RPMI7951 (cell line): ENCODE data around the gene NXNL1. TPM values are rescaled to one million over a fixed set of nuclear protein-coding genes. Genes with fewer than 3 reads are reported as not detected.

Experiments
- DNase-seq: peaks from one replicate; pipeline ENCODE4 v3.0.0-alpha.2; 2012; ENCODE audit warnings: low read depth
- total RNA-seq: library from RNA; depleted of rRNA; stranded (reverse); fragments of >200 nt; shearing (Covaris generic); gene quantifications from 2 replicates; pipeline ENCODE4 v1.2.3, GENCODE V29; 2014

NXNL1 gene
- total RNA-seq, 1 experiment from 2014 or later = not detected

GRCh38 chr19:17456127-17456526, 4.6 kb downstream of the NXNL1 start:
- no peak for DNase-seq

GRCh38 chr19:17455308-17456123, 5.2 kb downstream of the NXNL1 start:
- no peak for DNase-seq

- DNase-seq = no peak
Observed at GRCh38 chr19:17454576-17455071, 6.1 kb downstream of the NXNL1 start.

- no peak for DNase-seq
Observed at GRCh38 chr19:17451820-17452219, 8.9 kb downstream of the NXNL1 start.

- DNase-seq = peak; percentile 31
Observed at GRCh38 chr19:17450264-17451075, 10.3 kb downstream of the NXNL1 start.

- peak; percentile 31 for DNase-seq
Observed at GRCh38 chr19:17448131-17448967, 12.4 kb downstream of the NXNL1 start, which contains the start of gene TMEM221. Gene TMEM221, minus strand, starts transcription at chr19:17448668. Its CDS starts 206 bp downstream, at chr19:17448462.

GRCh38 chr19:17447704-17448130, 13.0 kb downstream of the NXNL1 start:
- DNase-seq = no peak

GRCh38 chr19:17445526-17446165, 15.1 kb downstream of the NXNL1 start:
- DNase-seq = no peak

- peak; percentile 40 for DNase-seq
Observed at GRCh38 chr19:17441241-17442021, 19.3 kb downstream of the NXNL1 start.

- DNase-seq = no peak
Observed at GRCh38 chr19:17436874-17437267, 23.9 kb downstream of the NXNL1 start.

GRCh38 chr19:17436094-17436873, 24.4 kb downstream of the NXNL1 start:
- DNase-seq = no peak

GRCh38 chr19:17435218-17435617, 25.5 kb downstream of the NXNL1 start:
- no peak for DNase-seq

GRCh38 chr19:17431417-17431816, 29.3 kb downstream of the NXNL1 start:
- no peak for DNase-seq

- DNase-seq = no peak
Observed at GRCh38 chr19:17429641-17430113, 31.0 kb downstream of the NXNL1 start.

GRCh38 chr19:17424743-17425365, 35.9 kb downstream of the NXNL1 start:
- no peak for DNase-seq

GRCh38 chr19:17423429-17424208, 37.1 kb downstream of the NXNL1 start:
- no peak for DNase-seq

- DNase-seq = no peak
Observed at GRCh38 chr19:17421942-17422341, 38.8 kb downstream of the NXNL1 start.

GRCh38 chr19:17420475-17420924, 40.2 kb downstream of the NXNL1 start:
- peak; percentile 63 for DNase-seq
